OCI-LY3 (cell line): Measurements from ENCODE around the gene RUNX2.

ENCODE experiments used
- CTCF ChIP-seq: fragments of 200-600, 300-600 bp; sonication (generic); IDR thresholded peaks from 2 replicates; pipeline ENCODE4 v1.5.1; 2014; ENCODE audit warnings: antibody characterized with exemption, low read length, low read depth
- EZH2phosphoT487 ChIP-seq: fragments of 200-600 bp; shearing (Covaris generic); IDR thresholded peaks from 2 replicates; pipeline ENCODE4 v1.6.1; 2018; ENCODE audit warnings: antibody characterized with exemption, mixed run types, low read depth

- TF ChIP-seq CTCF (no peak), EZH2phosphoT487 (no peak)
These were observed 378.2 kb downstream of the RUNX2 start for GRCh38 chr6:45706319-45706718.
